SK-N-SH (cell line): ENCODE data around the gene RAB6B. TPM values are rescaled to one million over a fixed set of nuclear protein-coding genes. Genes with fewer than 3 reads are reported as not detected.

Source experiments
- CTCF ChIA-PET: fragments of 300-600, 350-600 bp; formaldehyde crosslinking; extraction: SDS; loops from one replicate; lab custom pipeline; 2021; lab: Yijun Ruan, JAX
- POLR2A ChIA-PET: fragments of 350-600 bp; sonication (Branson Sonifier 250); formaldehyde crosslinking; extraction: SDS; loops from one replicate; lab custom pipeline; 2020; ENCODE audit warnings: antibody characterized with exemption, inconsistent platforms; lab: Yijun Ruan, JAX
- DNase-seq: peaks from one replicate; pipeline ENCODE4 v3.0.0; 2012
- H2AFZ ChIP-seq: fragments of 200-600 bp; sonication (generic); 2 replicates; pipeline ENCODE4 v1.8.1; 2016; ENCODE audit warnings: antibody characterized with exemption, mild to moderate bottlenecking, low read depth
- H3F3A ChIP-seq: fragments of 200-600 bp; sonication (generic); replicated peaks from 2 replicates; pipeline ENCODE3; 2016; ENCODE audit warnings: antibody characterized with exemption, mild to moderate bottlenecking; ENCODE audit not compliant: insufficient read depth
- H3K27ac ChIP-seq, 2 experiments: fragments of 200-500 bp in 1 of 2; fragments of 200-600 bp in 1 of 2; sonication (Bioruptor generic) in 1 of 2; sonication (generic), shearing (Covaris generic) in 1 of 2; 2 replicates each; pipeline versions ENCODE4 v1.5.1 to v1.6.1; 2014 to 2016; ENCODE audit warnings: low read depth in 2 of 2, inconsistent platforms in 1 of 2, low read length in 1 of 2, mild to moderate bottlenecking in 1 of 2, mixed read lengths in 1 of 2
- H3K27me3 ChIP-seq: fragments of 200-600 bp; sonication (generic), shearing (Covaris generic); 2 replicates; pipeline ENCODE4 v1.6.1; 2016; ENCODE audit warnings: mixed run types; ENCODE audit not compliant: insufficient read depth
- H3K36me3 ChIP-seq, 2 experiments: fragments of 200-500 bp in 1 of 2; fragments of 200-600 bp in 1 of 2; sonication (Bioruptor generic) in 1 of 2; sonication (generic) in 1 of 2; replicated peaks in 1 of 2; 2 replicates each; pipeline versions ENCODE3 to v1.5.1; 2014 to 2016; ENCODE audit warnings: low read length in 1 of 2, mild to moderate bottlenecking in 1 of 2; ENCODE audit not compliant: insufficient read depth in 2 of 2, control insufficient read depth in 1 of 2
- H3K4me1 ChIP-seq, 2 experiments: fragments of 200-500 bp in 1 of 2; fragments of 200-600 bp in 1 of 2; sonication (Bioruptor generic) in 1 of 2; sonication (generic), shearing (Covaris generic) in 1 of 2; 2 replicates each; pipeline versions ENCODE4 v1.5.1 to v1.6.1; 2014 to 2016; ENCODE audit warnings: low read depth in 1 of 2, low read length in 1 of 2, mixed run types in 1 of 2; ENCODE audit not compliant: insufficient read depth in 2 of 2, control insufficient read depth in 1 of 2
- H3K4me2 ChIP-seq: fragments of 200-600 bp; sonication (generic), shearing (Covaris generic); 2 replicates; pipeline ENCODE4 v1.6.1; 2017; ENCODE audit warnings: mixed run types
- H3K4me3 ChIP-seq, 2 experiments: fragments of 200-500 bp in 1 of 2; fragments of 200-600 bp in 1 of 2; sonication (Bioruptor generic) in 1 of 2; sonication (generic), shearing (Covaris generic) in 1 of 2; 2 replicates each; pipeline versions ENCODE4 v1.5.1 to v1.8.1; 2014 to 2016; ENCODE audit warnings: low read depth in 2 of 2, inconsistent platforms in 1 of 2, low read length in 1 of 2, mild to moderate bottlenecking in 1 of 2, mixed read lengths in 1 of 2, moderate library complexity in 1 of 2
- H3K79me2 ChIP-seq: fragments of 200-600 bp; sonication (generic); 2 replicates; pipeline ENCODE4 v1.8.1; 2017; ENCODE audit warnings: mild to moderate bottlenecking; ENCODE audit not compliant: insufficient read depth
- H3K9ac ChIP-seq: fragments of 200-600 bp; sonication (generic); 2 replicates; pipeline ENCODE4 v1.6.1; 2017; ENCODE audit warnings: mixed run types
- H3K9me2 ChIP-seq: fragments of 200-600 bp; sonication (generic); 2 replicates; pipeline ENCODE4 v1.6.1; 2017; ENCODE audit warnings: mixed run types
- H3K9me3 ChIP-seq: fragments of 200-600 bp; sonication (generic); 2 replicates; pipeline ENCODE4 v1.6.1; 2017; ENCODE audit warnings: mixed run types, mild to moderate bottlenecking, moderate library complexity
- H4K20me1 ChIP-seq: fragments of 200-600 bp; sonication (generic); 2 replicates; pipeline ENCODE4 v1.6.1; 2017; ENCODE audit warnings: mild to moderate bottlenecking, mixed run types; ENCODE audit not compliant: insufficient read depth
- CHD2 ChIP-seq: fragments of 150-350 bp; IDR thresholded peaks from 2 replicates; pipeline ENCODE4 v1.6.1; 2018; ENCODE audit warnings: low read length; ENCODE audit not compliant: partially characterized antibody
- ELF1 ChIP-seq: IDR thresholded peaks from 2 replicates; pipeline ENCODE4 v1.4.0; 2012
- EP300 ChIP-seq, 2 experiments: IDR thresholded peaks; 2 replicates each; pipeline versions ENCODE4 v1.4.0 to v1.6.1; 2012; ENCODE audit warnings: borderline replicate concordance in 1 of 2, low read depth in 1 of 2, low read length in 1 of 2
- EZH2phosphoT487 ChIP-seq: fragments of 200-600 bp; sonication (generic); IDR thresholded peaks from 2 replicates; pipeline ENCODE4 v1.6.1; 2017; ENCODE audit warnings: low read depth, mixed run types, mild to moderate bottlenecking, antibody characterized with exemption, moderate library complexity, borderline replicate concordance
- FOXJ3 ChIP-seq: sonication (generic); formaldehyde crosslinking; IDR thresholded peaks from 2 replicates; pipeline ENCODE4 v1.5.1; 2020; ENCODE audit warnings: mild to moderate bottlenecking, missing genetic modification reagents
- FOXM1 ChIP-seq: IDR thresholded peaks from 2 replicates; pipeline ENCODE4 v1.4.0; 2012; ENCODE audit warnings: low read depth, mild to moderate bottlenecking
- GABPA ChIP-seq: IDR thresholded peaks from 2 replicates; pipeline ENCODE4 v1.4.0; 2012; ENCODE audit warnings: low read depth, mild to moderate bottlenecking
- JUND ChIP-seq: IDR thresholded peaks from 2 replicates; pipeline ENCODE4 v1.4.0; 2012
- MAX ChIP-seq: IDR thresholded peaks from 2 replicates; pipeline ENCODE4 v1.4.0; 2012; ENCODE audit warnings: low read depth
- MEF2A ChIP-seq: IDR thresholded peaks from 2 replicates; pipeline ENCODE4 v1.4.0; 2012; ENCODE audit warnings: low read depth, borderline replicate concordance
- NFIC ChIP-seq: IDR thresholded peaks from 2 replicates; pipeline ENCODE4 v1.4.0; 2012; ENCODE audit warnings: borderline replicate concordance
- RFX5 ChIP-seq: IDR thresholded peaks from 2 replicates; pipeline ENCODE4 v1.6.1; 2012; ENCODE audit warnings: mild to moderate bottlenecking, improper control_type of control experiment, low read length
- RXRA ChIP-seq: IDR thresholded peaks from 2 replicates; pipeline ENCODE4 v1.4.0; 2012; ENCODE audit warnings: low read depth, mild to moderate bottlenecking, borderline replicate concordance
- SIN3A ChIP-seq: IDR thresholded peaks from 2 replicates; pipeline ENCODE4 v1.6.1; 2012; ENCODE audit warnings: low read depth, mild to moderate bottlenecking, low read length, moderate library complexity, borderline replicate concordance
- SMC3 ChIP-seq: IDR thresholded peaks from 2 replicates; pipeline ENCODE4 v1.6.1; 2012; ENCODE audit warnings: low read depth, low read length, improper control_type of control experiment
- TCF12 ChIP-seq: IDR thresholded peaks from 2 replicates; pipeline ENCODE4 v1.4.0; 2012
- TEAD4 ChIP-seq: IDR thresholded peaks from 2 replicates; pipeline ENCODE4 v1.4.0; 2012; ENCODE audit warnings: mild to moderate bottlenecking, borderline replicate concordance; ENCODE audit not compliant: insufficient read depth
- YY1 ChIP-seq: IDR thresholded peaks from 2 replicates; pipeline ENCODE4 v1.4.0; 2012; ENCODE audit warnings: low read depth, mild to moderate bottlenecking
- ZBTB33 ChIP-seq: IDR thresholded peaks from 2 replicates; pipeline ENCODE4 v1.4.0; 2012; ENCODE audit warnings: low read depth, borderline replicate concordance
- WGBS: methylation state at CpG from one replicate; pipeline ENCODE4 v1.1.6; 2017; ENCODE audit warnings: low lambda C conversion rate; 5-methylcytosine and 5-hydroxymethylcytosine counted together
- polyA plus RNA-seq, 3 experiments: library from polyadenylated mRNA; depleted of rRNA; stranded (reverse); fragments of >200 nt; gene quantifications; 2 replicates each; pipeline ENCODE4 v1.2.3, GENCODE V29; 2012
- TF ChIP-seq, protein P1 (sequence below): IDR thresholded peaks from 2 replicates; pipeline ENCODE4 v1.4.0; 2012; ENCODE audit warnings: low read depth, borderline replicate concordance
- TF ChIP-seq, protein P2 (sequence below): fragments of 150-350 bp; IDR thresholded peaks from 2 replicates; pipeline ENCODE4 v1.6.1; 2017; ENCODE audit warnings: antibody characterized with exemption, low read length, low read depth, borderline replicate concordance

Gene RAB6B
- polyA plus RNA-seq, 1 of the 3 experiments (the other 2 are of a cell fraction) = 9.3 TPM

- no peak overlapping the region for H3K4me3 ChIP-seq
- no peak for DNase-seq
- H2AFZ ChIP-seq = no peak overlapping the region
Measured at GRCh38 chr3:133812872-133813271, 82.8 kb downstream of the RAB6B start.

GRCh38 chr3:133805702-133806475, 89.8 kb downstream of the RAB6B start, which contains the start of gene SRPRB:
Gene SRPRB, plus strand, starts transcription at chr3:133805815. Its CDS starts 34 bp downstream, at chr3:133805849.
- Histone ChIP-seq H3K36me3 (peaks cover 25 to 29% of the 10 kb centered on the region in 2 experiments), H3K9me2 (no peaks in the 10 kb centered on the region), H4K20me1 (no peaks in the 10 kb centered on the region), H3K27ac (peak within 1 kb of the TSS in 1 of 2 experiments; percentile 50; a peak in 2 of 4 replicates), H2AFZ (peak within 1 kb of the TSS; percentile 97), H3K79me2 (peaks cover 17% of the 10 kb centered on the region), H3K9ac (peak within 1 kb of the TSS; percentile 64), H3K27me3 (no peaks in the 10 kb centered on the region), H3K9me3 (no peaks in the 10 kb centered on the region), H3K4me1 (peaks cover 0 to 6% of the 10 kb centered on the region in 2 experiments; a peak in 2 of 4 replicates), H3F3A (peaks cover 4% of the 10 kb centered on the region), H3K4me3 (peak within 1 kb of the TSS; percentile 83 to 93), H3K4me2 (peak within 1 kb of the TSS; percentile 78)
- 1% methylated on average over 26 of the region's 53 CpGs for WGBS
- DNase-seq = peak; percentile 96
- ChIA-PET POLR2A (no interaction called here), CTCF (interaction anchor here (1.4 to 2.3 kb wide), 3 partner anchors 15 to 407 kb away, joined by 4 to 6 read pairs (median 5); no protein-coding TSS in a partner anchor)
- no peak for TF ChIP-seq GABPA
- TF ChIP-seq RXRA = no peak
- peak; percentile 90 for TF ChIP-seq MAX
- peak; percentile 85 for TF ChIP-seq YY1
- TF ChIP-seq SMC3 = no peak
- no peak for TF ChIP-seq TEAD4
- TF ChIP-seq, protein P1, sequence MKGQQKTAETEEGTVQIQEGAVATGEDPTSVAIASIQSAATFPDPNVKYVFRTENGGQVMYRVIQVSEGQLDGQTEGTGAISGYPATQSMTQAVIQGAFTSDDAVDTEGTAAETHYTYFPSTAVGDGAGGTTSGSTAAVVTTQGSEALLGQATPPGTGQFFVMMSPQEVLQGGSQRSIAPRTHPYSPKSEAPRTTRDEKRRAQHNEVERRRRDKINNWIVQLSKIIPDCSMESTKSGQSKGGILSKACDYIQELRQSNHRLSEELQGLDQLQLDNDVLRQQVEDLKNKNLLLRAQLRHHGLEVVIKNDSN = no peak
- TF ChIP-seq EZH2phosphoT487 = no peak
- no peak for TF ChIP-seq FOXJ3
- TF ChIP-seq CHD2 = peak; percentile 84
- TF ChIP-seq, protein P2, sequence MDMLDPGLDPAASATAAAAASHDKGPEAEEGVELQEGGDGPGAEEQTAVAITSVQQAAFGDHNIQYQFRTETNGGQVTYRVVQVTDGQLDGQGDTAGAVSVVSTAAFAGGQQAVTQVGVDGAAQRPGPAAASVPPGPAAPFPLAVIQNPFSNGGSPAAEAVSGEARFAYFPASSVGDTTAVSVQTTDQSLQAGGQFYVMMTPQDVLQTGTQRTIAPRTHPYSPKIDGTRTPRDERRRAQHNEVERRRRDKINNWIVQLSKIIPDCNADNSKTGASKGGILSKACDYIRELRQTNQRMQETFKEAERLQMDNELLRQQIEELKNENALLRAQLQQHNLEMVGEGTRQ = no peak
- no peak for TF ChIP-seq RFX5
- TF ChIP-seq TCF12 = no peak
- TF ChIP-seq SIN3A = peak; percentile 55; the same call in 1 of the 2 replicates
- no peak for TF ChIP-seq NFIC

More at GRCh38 chr3:133812872-133813271, 82.8 kb downstream of the RAB6B start:
- Histone ChIP-seq H3F3A (peaks cover 6% of the 10 kb centered on the region), H3K4me2 (no peak overlapping the region), H3K4me1 (no peaks in the 10 kb centered on the region), H3K27me3 (no peaks in the 10 kb centered on the region), H3K36me3 (peaks cover 62 to 81% of the 10 kb centered on the region in 2 experiments), H3K9me2 (no peaks in the 10 kb centered on the region), H3K27ac (no peak overlapping the region), H3K79me2 (peaks cover under 1% of the 10 kb centered on the region; the same call in 1 of the 2 replicates), H3K9me3 (no peaks in the 10 kb centered on the region), H3K9ac (no peak overlapping the region), H4K20me1 (no peaks in the 10 kb centered on the region)
- ChIA-PET CTCF (interaction anchor here (0.6 to 2.2 kb wide), 2 partner anchors 81 to 292 kb away, joined by 3 to 4 read pairs; no protein-coding TSS in a partner anchor), POLR2A (no interaction called here)
- 100% methylated on average over 1 of the region's 1 CpG for WGBS
- TF ChIP-seq TCF12 (no peak), NFIC (no peak), YY1 (no peak), FOXJ3 (no peak), FOXM1 (no peak), MAX (no peak), EP300 (IDR thresholded peaks at IDR 0.05; ENCODE audit: borderline replicate concordance in 1 of 2, low read depth in 1 of 2, low read length in 1 of 2) (no peak), ELF1 (no peak), ZBTB33 (no peak), JUND (no peak), MEF2A (no peak)
